Measurements from ENCODE around the gene FYN.
A peak's percentile ranks its signal among the peaks of the same experiment; 100 is the strongest.

FYN gene

GRCh38 chr6:111730864-111731263 lies 142.4 kb downstream of the FYN start:
- Histone ChIP-seq H3K4me1 (peaks cover 0 to 6% (median 0%) of the 10 kb centered on the region in 4 donors), H3K4me3 (no peak overlapping the region), H3K27me3 (no peaks in the 10 kb centered on the region), H3K9me3 (peaks cover 0 to 5% (median 0%) of the 10 kb centered on the region in 3 donors), H3K27ac (no peak overlapping the region), H3K36me3 (no peaks in the 10 kb centered on the region)
- no peak for DNase-seq
- intact Hi-C loops (cut with DNase I; ENCODE audit: low total_unique reads): no loop called here
- no peak for TF ChIP-seq CTCF (IDR thresholded peaks at IDR 0.05)

GRCh38 chr6:111727802-111728201 lies 145.4 kb downstream of the FYN start:
- H3K27ac ChIP-seq: no peak overlapping the region
- H3K4me1 ChIP-seq: peaks cover 0 to 10% (median 8%) of the 10 kb centered on the region in 4 donors
- no peaks in the 10 kb centered on the region for H3K27me3 ChIP-seq
- no peak overlapping the region for H3K4me3 ChIP-seq
- TF ChIP-seq CTCF (IDR thresholded peaks at IDR 0.05): peak; percentile 12 to 23
- H3K9me3 ChIP-seq: peaks cover 0 to 5% (median 0%) of the 10 kb centered on the region in 3 donors
- intact Hi-C loops (cut with DNase I; ENCODE audit: low total_unique reads): loop anchor here (10.0 kb wide), 1 partner anchor 147 kb away; the partner anchor contains the start of gene FYN
- H3K36me3 ChIP-seq: no peaks in the 10 kb centered on the region
- DNase-seq: no peak

GRCh38 chr6:111727041-111727440 lies 146.2 kb downstream of the FYN start:
- Histone ChIP-seq H3K4me1 (peaks cover 0 to 10% (median 8%) of the 10 kb centered on the region in 4 donors), H3K27me3 (no peaks in the 10 kb centered on the region), H3K36me3 (no peaks in the 10 kb centered on the region), H3K27ac (no peak overlapping the region), H3K4me3 (no peak overlapping the region), H3K9me3 (no peaks in the 10 kb centered on the region)
- TF ChIP-seq CTCF (IDR thresholded peaks at IDR 0.05): no peak
- intact Hi-C loops (cut with DNase I; ENCODE audit: low total_unique reads): loop anchor here (10.0 kb wide), 1 partner anchor 148 kb away; the partner anchor contains the start of gene FYN
- no peak for DNase-seq

- intact Hi-C loops (cut with DNase I; ENCODE audit: low total_unique reads): loop anchor here (10.0 kb wide), 1 partner anchor 149 kb away; the partner anchor contains the start of gene FYN
- no peak for TF ChIP-seq CTCF (IDR thresholded peaks at IDR 0.05)
- no peaks in the 10 kb centered on the region for H3K36me3 ChIP-seq
- no peak overlapping the region for H3K4me3 ChIP-seq
- peaks cover 0 to 16% (median 8%) of the 10 kb centered on the region in 4 donors for H3K4me1 ChIP-seq
- H3K27me3 ChIP-seq: no peaks in the 10 kb centered on the region
- H3K9me3 ChIP-seq: no peaks in the 10 kb centered on the region
- H3K27ac ChIP-seq: no peak overlapping the region
- peak; percentile 43 to 79 for DNase-seq
These were observed 147.7 kb downstream of the FYN start for GRCh38 chr6:111725446-111726112.

GRCh38 chr6:111724505-111724904 lies 148.7 kb downstream of the FYN start:
- H3K27ac ChIP-seq: no peak overlapping the region
- intact Hi-C loops (cut with DNase I; ENCODE audit: low total_unique reads): loop anchor here (10.0 kb wide), 1 partner anchor 150 kb away; the partner anchor contains the start of gene FYN
- no peaks in the 10 kb centered on the region for H3K36me3 ChIP-seq
- H3K4me3 ChIP-seq: no peak overlapping the region
- H3K27me3 ChIP-seq: no peaks in the 10 kb centered on the region
- peaks cover 0 to 13% (median 8%) of the 10 kb centered on the region in 4 donors for H3K4me1 ChIP-seq
- no peaks in the 10 kb centered on the region for H3K9me3 ChIP-seq
- no peak for TF ChIP-seq CTCF (IDR thresholded peaks at IDR 0.05)
- DNase-seq: no peak
